ENCODE data around the gene ATP2A1. TPM values are rescaled to one million over a fixed set of nuclear protein-coding genes. Genes with fewer than 3 reads are reported as not detected.

ATP2A1 gene
- total and polyA plus RNA-seq, 2 of the 13 experiments (the other 11 are each of a cell fraction or from before 2014, with no cell fraction given), result 3.2 to 12.5 TPM

DNA sequence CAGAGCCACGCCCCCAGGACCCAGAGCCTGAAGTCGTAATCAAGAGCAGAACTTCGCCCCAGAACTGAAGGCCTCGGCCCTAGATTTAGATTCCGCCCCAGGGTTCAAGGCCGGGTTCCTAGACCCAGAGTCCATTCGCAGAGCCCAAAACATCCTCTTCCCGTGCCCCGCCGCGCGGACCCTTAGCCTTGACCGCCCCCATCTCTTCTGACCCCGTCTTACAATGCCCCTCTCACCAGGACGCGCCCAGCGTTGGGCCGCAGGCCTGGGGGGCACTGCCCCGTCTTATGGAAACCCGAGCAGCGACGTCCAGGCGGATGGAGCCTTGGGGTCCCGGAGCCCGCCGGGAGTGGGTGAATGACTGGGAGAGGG lies 58.5 kb downstream of the ATP2A1 start (continued):
- TF ChIP-seq TFDP2 (CRISPR knock-in tag; IDR thresholded peaks at IDR 0.05) (no peak), ARID2 (CRISPR knock-in tag; IDR thresholded peaks at IDR 0.05; ENCODE audit: borderline replicate concordance) (no peak), CEBPG (CRISPR knock-in tag; IDR thresholded peaks at IDR 0.05) (no peak), ZNF800 (CRISPR knock-in tag; IDR thresholded peaks at IDR 0.05) (no peak), ZNF317 (CRISPR knock-in tag; IDR thresholded peaks at IDR 0.05) (no peak), HNF4A (CRISPR knock-in tag; IDR thresholded peaks at IDR 0.05) (peak; percentile 85), SRSF9 (IDR thresholded peaks at IDR 0.05; ENCODE audit: borderline replicate concordance, insufficient read depth, low read depth, low read length, poor library complexity, severe bottlenecking) (no peak), ZNF121 (CRISPR knock-in tag; IDR thresholded peaks at IDR 0.05) (no peak), RORA (CRISPR knock-in tag; IDR thresholded peaks at IDR 0.05) (no peak), PAF1 (CRISPR knock-in tag; IDR thresholded peaks at IDR 0.05) (no peak), ZNF138 (CRISPR knock-in tag; IDR thresholded peaks at IDR 0.05; ENCODE audit: low read depth) (no peak), RFX5 (IDR thresholded peaks at IDR 0.05; ENCODE audit: low read depth, low read length) (no peak), ZNF34 (CRISPR knock-in tag; IDR thresholded peaks at IDR 0.05; ENCODE audit: borderline replicate concordance) (no peak), ZNF180 (CRISPR knock-in tag; IDR thresholded peaks at IDR 0.05; ENCODE audit: borderline replicate concordance, low read depth) (no peak), ZNF746 (CRISPR knock-in tag; IDR thresholded peaks at IDR 0.05) (no peak), TMF1 (CRISPR knock-in tag; IDR thresholded peaks at IDR 0.05; ENCODE audit: low read depth) (no peak), ZNF143 (CRISPR knock-in tag; IDR thresholded peaks at IDR 0.05) (no peak), HOXA3 (CRISPR knock-in tag; IDR thresholded peaks at IDR 0.05) (peak; percentile 65), ZNF773 (CRISPR knock-in tag; IDR thresholded peaks at IDR 0.05; ENCODE audit: borderline replicate concordance) (0 out of 2 replicates have a peak, but pooled peaks have one; percentile 18)
- TF ChIP-seq, protein P1, sequence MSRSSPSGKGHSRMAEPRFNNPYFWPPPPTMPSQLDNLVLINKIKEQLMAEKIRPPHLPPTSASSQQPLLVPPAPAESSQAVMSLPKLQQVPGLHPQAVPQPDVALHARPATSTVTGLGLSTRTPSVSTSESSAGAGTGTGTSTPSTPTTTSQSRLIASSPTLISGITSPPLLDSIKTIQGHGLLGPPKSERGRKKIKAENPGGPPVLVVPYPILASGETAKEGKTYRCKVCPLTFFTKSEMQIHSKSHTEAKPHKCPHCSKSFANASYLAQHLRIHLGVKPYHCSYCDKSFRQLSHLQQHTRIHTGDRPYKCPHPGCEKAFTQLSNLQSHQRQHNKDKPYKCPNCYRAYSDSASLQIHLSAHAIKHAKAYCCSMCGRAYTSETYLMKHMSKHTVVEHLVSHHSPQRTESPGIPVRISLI (CRISPR knock-in tag; IDR thresholded peaks at IDR 0.05; ENCODE audit: borderline replicate concordance), result no peak
- TF ChIP-seq, protein P2, sequence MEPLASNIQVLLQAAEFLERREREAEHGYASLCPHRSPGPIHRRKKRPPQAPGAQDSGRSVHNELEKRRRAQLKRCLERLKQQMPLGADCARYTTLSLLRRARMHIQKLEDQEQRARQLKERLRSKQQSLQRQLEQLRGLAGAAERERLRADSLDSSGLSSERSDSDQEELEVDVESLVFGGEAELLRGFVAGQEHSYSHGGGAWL (CRISPR knock-in tag; IDR thresholded peaks at IDR 0.05), result no peak
- TF ChIP-seq, protein P3, sequence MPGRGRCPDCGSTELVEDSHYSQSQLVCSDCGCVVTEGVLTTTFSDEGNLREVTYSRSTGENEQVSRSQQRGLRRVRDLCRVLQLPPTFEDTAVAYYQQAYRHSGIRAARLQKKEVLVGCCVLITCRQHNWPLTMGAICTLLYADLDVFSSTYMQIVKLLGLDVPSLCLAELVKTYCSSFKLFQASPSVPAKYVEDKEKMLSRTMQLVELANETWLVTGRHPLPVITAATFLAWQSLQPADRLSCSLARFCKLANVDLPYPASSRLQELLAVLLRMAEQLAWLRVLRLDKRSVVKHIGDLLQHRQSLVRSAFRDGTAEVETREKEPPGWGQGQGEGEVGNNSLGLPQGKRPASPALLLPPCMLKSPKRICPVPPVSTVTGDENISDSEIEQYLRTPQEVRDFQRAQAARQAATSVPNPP (CRISPR knock-in tag; IDR thresholded peaks at IDR 0.05), result no peak
- TF ChIP-seq, protein P4, sequence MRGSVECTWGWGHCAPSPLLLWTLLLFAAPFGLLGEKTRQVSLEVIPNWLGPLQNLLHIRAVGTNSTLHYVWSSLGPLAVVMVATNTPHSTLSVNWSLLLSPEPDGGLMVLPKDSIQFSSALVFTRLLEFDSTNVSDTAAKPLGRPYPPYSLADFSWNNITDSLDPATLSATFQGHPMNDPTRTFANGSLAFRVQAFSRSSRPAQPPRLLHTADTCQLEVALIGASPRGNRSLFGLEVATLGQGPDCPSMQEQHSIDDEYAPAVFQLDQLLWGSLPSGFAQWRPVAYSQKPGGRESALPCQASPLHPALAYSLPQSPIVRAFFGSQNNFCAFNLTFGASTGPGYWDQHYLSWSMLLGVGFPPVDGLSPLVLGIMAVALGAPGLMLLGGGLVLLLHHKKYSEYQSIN (CRISPR knock-in tag; IDR thresholded peaks at IDR 0.05; ENCODE audit: borderline replicate concordance), result no peak

Data from HepG2 (cell line).